ENCODE measurements around the gene CDKN2C.
A peak's percentile ranks its signal among the peaks of the same experiment; 100 is the strongest.
"Not testable (repeated sequence)": the region's sequence is repeated elsewhere in the genome, so short reads cannot be mapped to it uniquely, and the experiment has no call there.

CDKN2C gene

DNA sequence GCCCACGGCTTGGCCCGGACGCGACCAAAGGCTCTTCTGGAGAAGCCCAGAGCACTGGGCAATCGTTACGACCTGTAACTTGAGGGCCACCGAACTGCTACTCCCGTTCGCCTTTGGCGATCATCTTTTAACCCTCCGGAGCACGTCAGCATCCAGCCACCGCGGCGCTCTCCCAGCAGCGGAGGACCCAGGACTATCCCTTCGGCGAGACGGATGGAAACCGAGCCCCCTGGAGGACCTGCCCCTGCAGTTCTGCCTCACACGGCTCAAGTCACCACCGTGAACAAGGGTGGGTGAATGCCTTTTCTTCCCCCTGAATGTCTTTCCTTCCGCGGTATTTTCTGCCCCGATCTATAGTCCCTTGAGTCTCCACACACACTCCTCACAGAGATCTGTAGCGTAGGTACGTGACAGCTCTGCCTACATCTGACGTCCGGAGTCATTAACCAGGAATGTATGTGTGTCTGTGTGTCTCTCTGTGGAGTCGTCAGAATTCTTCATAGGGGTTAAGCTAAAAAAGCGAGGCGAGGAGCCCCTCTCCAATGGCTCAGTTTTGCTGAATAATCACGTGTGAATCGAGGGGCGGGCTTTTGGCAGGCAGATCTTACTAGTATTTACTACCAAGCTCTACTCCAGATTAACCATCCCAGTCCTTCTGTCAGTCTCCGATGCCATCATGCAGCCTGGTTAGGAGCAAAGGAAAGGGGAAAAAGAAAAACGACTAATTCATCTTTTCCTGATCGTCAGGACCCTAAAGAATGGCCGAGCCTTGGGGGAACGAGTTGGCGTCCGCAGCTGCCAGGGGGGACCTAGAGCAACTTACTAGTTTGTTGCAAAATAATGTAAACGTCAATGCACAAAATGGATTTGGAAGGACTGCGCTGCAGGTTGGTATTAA is at the start of gene CDKN2C:
TSS of gene CDKN2C (plus strand) at position 635 of the 898 bp plus-strand sequence. CDS start at position 759, 124 bp downstream.
- DNase-seq (ENCODE audit: low spot score): peak; percentile 56

GRCh38 chr1:50920409-50920808 is 49.6 kb upstream of the CDKN2C start:
- DNase-seq (ENCODE audit: low spot score): no peak

DNA sequence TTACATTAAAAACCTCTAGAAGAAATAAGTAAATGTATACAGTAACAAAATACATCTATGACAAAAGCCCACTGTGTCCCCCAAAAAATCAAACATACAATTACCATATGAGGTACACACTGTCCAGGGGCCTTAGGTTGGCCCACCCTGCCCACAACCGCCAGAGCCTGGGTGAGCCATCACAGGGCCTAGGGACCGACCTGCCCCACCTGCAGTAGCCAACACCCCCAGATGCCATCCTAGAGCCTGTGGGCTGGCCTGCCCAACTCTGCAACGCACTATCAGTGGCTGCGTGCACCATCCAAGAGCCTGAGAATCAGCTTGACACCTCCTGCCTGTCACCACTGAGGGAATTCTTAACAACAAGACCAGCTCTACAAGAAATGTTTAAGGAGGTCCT is 49.0 kb upstream of the CDKN2C start:
- DNase-seq (ENCODE audit: low spot score): no peak

DNA sequence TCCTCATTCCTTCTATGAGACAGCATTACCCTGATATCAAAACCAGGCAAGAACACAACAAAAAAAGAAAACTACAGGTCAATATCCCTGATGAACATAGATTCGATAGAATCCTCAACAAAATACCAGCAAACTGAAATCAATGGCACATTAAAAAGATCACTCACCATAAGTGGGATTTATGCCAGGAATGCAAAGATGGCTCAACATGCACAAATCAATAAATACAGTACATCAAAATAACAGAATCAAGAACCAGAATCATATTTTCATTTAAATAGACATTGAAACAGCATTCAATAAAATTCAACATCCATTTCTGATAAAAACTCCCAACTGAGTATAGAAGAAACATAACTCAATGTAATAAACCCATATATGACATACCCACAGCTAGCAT is 46.5 kb upstream of the CDKN2C start:
- no peak for DNase-seq (ENCODE audit: low spot score)

DNA sequence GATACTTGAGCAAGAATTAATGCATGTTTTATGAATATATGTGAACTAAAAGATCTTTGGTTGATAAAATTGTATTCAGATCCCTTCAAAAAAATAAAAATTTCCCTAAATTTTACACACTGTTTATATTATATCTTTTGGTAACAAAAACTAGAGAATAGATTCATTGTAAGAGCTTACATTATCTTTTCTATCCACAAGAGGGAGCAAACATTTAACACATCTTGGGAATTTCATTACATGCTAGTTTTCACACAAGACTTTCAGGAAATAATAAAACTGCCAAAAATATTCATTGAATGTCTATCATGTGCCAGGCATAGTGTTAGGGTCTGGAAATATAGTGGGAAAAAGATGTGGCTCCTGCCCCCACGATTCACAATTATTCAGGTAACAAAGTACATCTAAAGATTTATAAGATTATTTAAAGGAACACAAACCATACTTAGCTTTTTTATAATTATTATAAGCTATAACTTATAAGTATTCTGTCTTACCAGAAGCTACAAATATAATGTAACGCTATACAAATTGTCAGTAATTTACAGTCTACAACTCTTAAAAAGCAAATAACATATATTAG is 40.6 kb upstream of the CDKN2C start:
- DNase-seq (ENCODE audit: low spot score): no peak

- DNase-seq (ENCODE audit: low spot score): no peak
Measured at GRCh38 chr1:50930193-50930592, 39.9 kb upstream of the CDKN2C start.

DNA sequence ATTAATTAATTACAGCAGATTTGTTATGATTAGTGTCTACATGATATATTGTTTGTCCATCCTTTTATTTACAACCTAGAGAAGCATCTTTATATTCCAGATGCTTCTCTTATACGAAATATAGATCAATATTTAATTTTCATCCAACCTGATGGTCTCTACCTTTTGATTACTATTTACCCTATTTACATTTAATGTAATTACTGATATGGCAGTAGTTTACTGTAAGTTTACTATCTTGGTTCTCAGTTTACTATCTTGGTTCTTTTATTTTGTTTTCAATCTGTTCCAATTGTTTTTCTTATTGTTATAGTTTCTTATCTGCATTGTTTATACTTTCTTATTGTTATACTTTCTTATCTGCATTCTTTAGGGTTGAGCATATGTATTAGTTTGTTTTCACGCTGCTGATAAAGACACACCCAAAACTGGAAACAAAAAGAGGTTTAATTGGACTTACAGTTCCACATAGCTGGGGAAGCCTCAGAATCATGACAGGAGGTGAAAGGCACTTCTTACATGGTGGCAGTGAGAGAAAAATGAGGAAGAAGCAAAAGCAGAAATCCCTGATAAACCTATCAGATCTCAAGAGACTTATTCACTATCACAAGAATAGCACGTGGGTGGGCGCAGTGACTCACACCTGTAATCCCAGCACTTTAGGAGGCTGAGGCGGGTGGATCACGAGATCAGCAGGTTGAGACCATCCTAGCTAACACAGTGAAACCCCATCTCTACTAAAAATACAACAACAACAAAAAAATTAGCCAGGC is 38.9 kb upstream of the CDKN2C start:
- no peak for DNase-seq (ENCODE audit: low spot score)

GRCh38 chr1:50932043-50932442 is 38.0 kb upstream of the CDKN2C start:
- DNase-seq (ENCODE audit: low spot score): not testable (repeated sequence)

GRCh38 chr1:50933770-50934169 is 36.3 kb upstream of the CDKN2C start:
- DNase-seq (ENCODE audit: low spot score): not testable (repeated sequence)

GRCh38 chr1:50934838-50935237 is 35.2 kb upstream of the CDKN2C start:
- DNase-seq (ENCODE audit: low spot score): no peak

GRCh38 chr1:50935276-50935675 is 34.8 kb upstream of the CDKN2C start:
- not testable (repeated sequence) for DNase-seq (ENCODE audit: low spot score)

DNA sequence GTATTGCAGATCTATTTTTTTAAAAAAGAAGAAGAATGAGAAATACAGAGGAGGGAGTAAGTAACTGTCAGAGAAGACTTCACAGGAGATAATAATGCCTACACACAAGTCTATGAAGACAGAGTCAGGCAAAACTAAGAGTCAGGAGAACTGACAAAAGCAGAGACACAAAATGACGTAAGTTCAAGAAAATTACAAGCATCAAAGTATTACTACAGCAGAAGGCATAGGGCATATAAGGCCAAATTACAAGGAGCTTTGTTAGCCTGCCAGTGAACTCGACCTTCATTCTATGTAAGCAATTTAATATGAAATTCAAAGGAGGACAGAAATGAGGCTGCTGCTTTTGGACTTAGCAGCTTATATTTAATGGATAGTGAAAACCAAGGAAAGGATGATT is 33.7 kb upstream of the CDKN2C start:
- DNase-seq (ENCODE audit: low spot score): no peak

- DNase-seq (ENCODE audit: low spot score): no peak
Measured at GRCh38 chr1:50940291-50940690, 29.8 kb upstream of the CDKN2C start.

GRCh38 chr1:50942334-50942733 is 27.7 kb upstream of the CDKN2C start:
- no peak for DNase-seq (ENCODE audit: low spot score)

DNA sequence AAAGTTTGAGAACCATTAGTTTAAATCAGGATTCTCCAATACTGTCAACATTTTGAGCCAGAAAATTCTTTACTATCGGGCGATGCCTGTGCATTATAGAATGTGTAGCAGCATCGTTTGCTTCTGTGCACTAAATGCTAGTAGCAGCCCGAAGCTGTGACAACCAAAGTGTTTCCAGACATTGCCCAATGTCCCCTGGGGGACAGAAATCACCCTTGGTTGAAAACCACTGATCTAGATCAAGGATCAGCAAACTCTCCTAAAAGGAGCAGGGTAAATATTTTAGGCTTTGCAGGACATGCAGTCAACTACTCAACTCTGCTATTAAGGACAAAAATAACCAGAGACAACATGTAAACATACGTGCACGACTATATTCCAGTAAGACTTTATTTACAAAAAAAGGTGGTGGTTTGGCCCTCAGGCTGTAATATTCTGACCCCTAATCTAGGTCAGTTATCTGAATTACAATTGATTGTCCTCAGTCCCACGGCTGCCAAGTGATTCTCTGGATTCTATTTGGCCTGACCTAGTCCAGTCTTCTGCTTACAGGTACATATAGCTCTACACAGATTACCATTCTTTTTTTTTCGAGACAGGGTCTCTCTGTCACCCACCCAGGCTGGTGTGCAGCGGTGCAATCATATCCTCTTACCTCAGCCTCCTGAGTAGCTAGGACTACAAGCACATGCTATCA is 20.6 kb upstream of the CDKN2C start:
- no peak for DNase-seq (ENCODE audit: low spot score)

DNA sequence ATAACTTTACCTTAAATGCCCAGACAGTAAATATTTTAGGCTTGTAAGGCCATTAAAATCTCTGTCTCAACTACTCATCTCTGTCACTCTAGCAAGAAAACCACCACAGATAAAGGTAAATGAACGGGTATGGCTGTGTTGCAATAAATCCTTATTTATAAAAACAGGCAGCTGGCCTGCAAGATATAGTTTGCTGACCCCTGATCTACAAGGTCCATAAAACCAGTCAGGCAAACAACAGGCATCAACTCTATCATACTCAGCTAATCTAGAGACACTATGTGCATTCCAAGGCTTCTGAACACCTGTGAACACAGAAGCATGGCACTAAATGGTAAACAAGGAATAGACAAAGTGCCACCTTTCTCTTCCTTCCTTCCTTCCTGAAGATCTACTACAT is 19.6 kb upstream of the CDKN2C start:
- no peak for DNase-seq (ENCODE audit: low spot score)

GRCh38 chr1:50952566-50952965 is 17.5 kb upstream of the CDKN2C start:
- not testable (repeated sequence) for DNase-seq (ENCODE audit: low spot score)

GRCh38 chr1:50955116-50955515 is 14.9 kb upstream of the CDKN2C start:
- no peak for DNase-seq (ENCODE audit: low spot score)

DNA sequence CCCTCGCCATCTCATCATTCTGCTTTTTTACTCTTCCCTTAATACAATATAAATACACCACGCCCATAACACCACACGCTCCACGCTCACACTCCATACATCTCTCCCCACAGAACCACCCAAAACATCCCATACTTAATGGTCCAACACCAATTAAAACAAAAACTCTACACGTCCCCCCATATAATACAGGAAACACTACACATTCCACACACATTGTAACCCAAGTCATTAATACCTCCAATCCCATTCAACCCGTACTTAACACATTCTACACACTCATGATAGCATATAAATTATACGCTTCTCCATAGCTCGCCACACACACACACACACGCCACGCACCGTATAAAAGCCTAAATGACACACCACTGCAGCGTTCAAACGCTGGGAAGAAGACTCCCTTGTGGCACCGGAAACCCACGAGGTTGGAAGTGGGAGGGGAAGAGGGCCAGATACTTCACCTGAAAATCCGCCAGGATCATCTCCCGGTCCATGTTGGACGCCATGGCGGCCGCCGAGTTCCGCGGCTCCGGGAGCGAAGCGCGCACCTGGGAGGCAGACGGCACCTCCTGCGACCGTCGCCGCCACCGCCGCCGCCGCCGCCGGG is 10.6 kb upstream of the CDKN2C start:
- DNase-seq (ENCODE audit: low spot score): no peak

- DNase-seq (ENCODE audit: low spot score): peak; percentile 96
Measured at GRCh38 chr1:50959913-50960844, 9.9 kb upstream of the CDKN2C start, which contains the start of gene FAF1. Gene FAF1 (minus strand): TSS chr1:50960267. CDS start chr1:50959811, 456 bp downstream.

Data from CD4-positive, alpha-beta T cell treated with Interleukin-6 at 100 ng/mL for 8 hours (primary cell).